Kidney (tissue), 14 donors: Measurements from ENCODE around the gene C17orf58. TPM values are rescaled to one million over a fixed set of nuclear protein-coding genes. Genes with fewer than 3 reads are reported as not detected.

ENCODE experiments used
- DNase-seq, 5 donors: peaks; one replicate each; pipeline ENCODE4 v3.0.0-alpha.2; 2013 to 2020
- FAIRE-seq: peaks from 2 replicates; lab custom pipeline; 2012; peaks lifted over from hg19 to GRCh38; lab: Jason Lieb, UNC
- H3K27ac ChIP-seq, 2 donors: one replicate each; pipeline ENCODE4 v1.7.0; 2013; ENCODE audit warnings: low read depth in 2 of 2, low read length in 2 of 2, inconsistent platforms in 1 of 2
- H3K27me3 ChIP-seq: one replicate; pipeline ENCODE4 v1.7.1; 2013; ENCODE audit warnings: low read length, inconsistent platforms; ENCODE audit not compliant: control insufficient read depth, insufficient read depth
- H3K36me3 ChIP-seq, 3 donors: one replicate each; pipeline versions ENCODE4 v1.7.0 to v1.7.1; 2013; ENCODE audit warnings: low read length in 3 of 3, control low read depth in 1 of 3, inconsistent platforms in 1 of 3; ENCODE audit not compliant: insufficient read depth in 3 of 3, control insufficient read depth in 2 of 3
- H3K4me1 ChIP-seq, 3 donors: one replicate each; pipeline versions ENCODE4 v1.7.0 to v1.7.1; 2013; ENCODE audit warnings: low read length in 3 of 3, inconsistent platforms in 1 of 3, low read depth in 1 of 3; ENCODE audit not compliant: control insufficient read depth in 2 of 3, insufficient read depth in 2 of 3
- H3K4me3 ChIP-seq, 3 donors: one replicate each; pipeline versions ENCODE4 v1.7.0 to v1.8.1; 2013; ENCODE audit warnings: low read length in 3 of 3, control low read depth in 1 of 3, inconsistent platforms in 1 of 3
- H3K9ac ChIP-seq, 3 donors: one replicate each; pipeline versions ENCODE4 v1.7.0 to v1.7.1; 2013; ENCODE audit warnings: low read length in 3 of 3, control low read depth in 1 of 3, inconsistent platforms in 1 of 3
- H3K9me3 ChIP-seq, 3 donors: one replicate each; pipeline versions ENCODE4 v1.7.0 to v1.7.1; 2013; ENCODE audit warnings: low read length in 3 of 3, control low read depth in 1 of 3, inconsistent platforms in 1 of 3; ENCODE audit not compliant: control insufficient read depth in 2 of 3, insufficient read depth in 1 of 3
- CTCF ChIP-seq: IDR thresholded peaks from 3 replicates; pipeline ENCODE4 v1.5.1; 2012; ENCODE audit warnings: mild to moderate bottlenecking, moderate library complexity, borderline replicate concordance; ENCODE audit not compliant: insufficient read depth; ENCODE audit errors: extremely low read depth
- intact Hi-C: fragments of 100-400 bp; cut with DNase I; formaldehyde crosslinking; loops from one replicate; pipeline ENCODE4 v1.11.1; 2022
- polyA plus RNA-seq: library from polyadenylated mRNA; stranded (reverse); fragments of 350-450 nt; fragmentation: Illumina TruSeq; extraction: RNeasy Lipid Tissue Mini Kit (QIAGEN cat#74804); gene quantifications from one replicate; pipeline ENCODE4 v1.2.3, GENCODE V29; 2014; ENCODE audit warnings: low read depth, low replicate concordance; ENCODE audit not compliant: insufficient read depth
- total RNA-seq: library from RNA; stranded (reverse); fragmentation: NEBNext Ultra II Directional; extraction: Animal tissue kit (Norgen Biotek cat#: 25700); gene quantifications from one replicate; pipeline ENCODE4 v1.2.1, GENCODE V29; 2021
- donor health status: control.
- donor health status: control.
- donor health status: control.
- donor health status: control.
- donor health status: control.
- donor health status: DM: yes; HTN: yes; CAD: no.
- donor health status: Normal renal cell carcinoma (clear cell type).

C17orf58 gene
- total and polyA plus RNA-seq, 2 donors from 2014 or later: 10.0 to 11.1 TPM

GRCh38 chr17:67944035-67944434 is 52.2 kb downstream of the C17orf58 start:
- DNase-seq (no peak), FAIRE-seq (no peak)
- peaks cover 34 to 58% (median 37%) of the 10 kb centered on the region in 3 donors for H3K36me3 ChIP-seq
- H3K9ac ChIP-seq: no peak overlapping the region
- intact Hi-C loops: no loop called here
- H3K27ac ChIP-seq: no peak overlapping the region
- no peak overlapping the region for H3K4me3 ChIP-seq
- no peaks in the 10 kb centered on the region for H3K27me3 ChIP-seq
- no peaks in the 10 kb centered on the region for H3K9me3 ChIP-seq
- no peak for TF ChIP-seq CTCF
- no peaks in the 10 kb centered on the region for H3K4me1 ChIP-seq

- Histone ChIP-seq H3K27me3 (no peaks in the 10 kb centered on the region), H3K4me1 (no peaks in the 10 kb centered on the region), H3K36me3 (peaks cover 30 to 55% (median 36%) of the 10 kb centered on the region in 3 donors), H3K9ac (no peak overlapping the region), H3K9me3 (no peaks in the 10 kb centered on the region), H3K27ac (no peak overlapping the region), H3K4me3 (no peak overlapping the region)
- peak; percentile 25 for TF ChIP-seq CTCF
- DNase-seq (no peak), FAIRE-seq (no peak)
- intact Hi-C loops: no loop called here
Measured at GRCh38 chr17:67942810-67943209, 53.5 kb downstream of the C17orf58 start.

Other genes starting within 250 kb of the C17orf58 start
- gene BPTF, start 171.0 kb downstream of the C17orf58 start, total RNA-seq: 103 TPM
- gene BPTF, start 171.0 kb downstream of the C17orf58 start, polyA plus RNA-seq: 14.6 TPM
- 27.4 TPM for gene KPNA2, start 39.3 kb upstream of the C17orf58 start, total RNA-seq
- 23.3 TPM for gene KPNA2, start 39.3 kb upstream of the C17orf58 start, polyA plus RNA-seq